ENCODE results near the gene CFAP46.

CFAP46 gene

GRCh38 chr10:132848291-132848701 lies 94.1 kb downstream of the CFAP46 start:
- H4K20me1 ChIP-seq (ENCODE audit: low read depth, low read length), result no peaks in the 10 kb centered on the region
- TF ChIP-seq, protein P1, sequence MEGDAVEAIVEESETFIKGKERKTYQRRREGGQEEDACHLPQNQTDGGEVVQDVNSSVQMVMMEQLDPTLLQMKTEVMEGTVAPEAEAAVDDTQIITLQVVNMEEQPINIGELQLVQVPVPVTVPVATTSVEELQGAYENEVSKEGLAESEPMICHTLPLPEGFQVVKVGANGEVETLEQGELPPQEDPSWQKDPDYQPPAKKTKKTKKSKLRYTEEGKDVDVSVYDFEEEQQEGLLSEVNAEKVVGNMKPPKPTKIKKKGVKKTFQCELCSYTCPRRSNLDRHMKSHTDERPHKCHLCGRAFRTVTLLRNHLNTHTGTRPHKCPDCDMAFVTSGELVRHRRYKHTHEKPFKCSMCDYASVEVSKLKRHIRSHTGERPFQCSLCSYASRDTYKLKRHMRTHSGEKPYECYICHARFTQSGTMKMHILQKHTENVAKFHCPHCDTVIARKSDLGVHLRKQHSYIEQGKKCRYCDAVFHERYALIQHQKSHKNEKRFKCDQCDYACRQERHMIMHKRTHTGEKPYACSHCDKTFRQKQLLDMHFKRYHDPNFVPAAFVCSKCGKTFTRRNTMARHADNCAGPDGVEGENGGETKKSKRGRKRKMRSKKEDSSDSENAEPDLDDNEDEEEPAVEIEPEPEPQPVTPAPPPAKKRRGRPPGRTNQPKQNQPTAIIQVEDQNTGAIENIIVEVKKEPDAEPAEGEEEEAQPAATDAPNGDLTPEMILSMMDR (IDR thresholded peaks at IDR 0.05; ENCODE audit: insufficient read depth, low read length, poor library complexity, severe bottlenecking), result no peak
- TF ChIP-seq EZH2phosphoT487 (conservative IDR thresholded peaks at IDR 0.05; ENCODE audit: low read length), result no peak
- no peak overlapping the region for H3K4me2 ChIP-seq (ENCODE audit: low read depth, low read length, poor library complexity, severe bottlenecking)
- H3K79me2 ChIP-seq (ENCODE audit: insufficient read depth, low read length), result no peaks in the 10 kb centered on the region
- no peaks in the 10 kb centered on the region for H3K9me3 ChIP-seq (ENCODE audit: insufficient read depth, low read length)
- H3K27me3 ChIP-seq (ENCODE audit: low read length), result no peaks in the 10 kb centered on the region
- H3K9ac ChIP-seq (ENCODE audit: low read length), result no peak overlapping the region
- no peak overlapping the region for H2AFZ ChIP-seq (ENCODE audit: low read depth, low read length, severe bottlenecking)
- H3K9me2 ChIP-seq (replicated peaks; ENCODE audit: insufficient read depth, low read length), result no peaks in the 10 kb centered on the region
- H3F3A ChIP-seq (ENCODE audit: insufficient read depth), result no peaks in the 10 kb centered on the region
- H3K36me3 ChIP-seq (ENCODE audit: low read length), result no peaks in the 10 kb centered on the region
- no peak overlapping the region for H3K27ac ChIP-seq (ENCODE audit: low read depth, low read length)
- H3K4me3 ChIP-seq (ENCODE audit: insufficient read depth, low read length, poor library complexity, severe bottlenecking), result no peak overlapping the region

DNA sequence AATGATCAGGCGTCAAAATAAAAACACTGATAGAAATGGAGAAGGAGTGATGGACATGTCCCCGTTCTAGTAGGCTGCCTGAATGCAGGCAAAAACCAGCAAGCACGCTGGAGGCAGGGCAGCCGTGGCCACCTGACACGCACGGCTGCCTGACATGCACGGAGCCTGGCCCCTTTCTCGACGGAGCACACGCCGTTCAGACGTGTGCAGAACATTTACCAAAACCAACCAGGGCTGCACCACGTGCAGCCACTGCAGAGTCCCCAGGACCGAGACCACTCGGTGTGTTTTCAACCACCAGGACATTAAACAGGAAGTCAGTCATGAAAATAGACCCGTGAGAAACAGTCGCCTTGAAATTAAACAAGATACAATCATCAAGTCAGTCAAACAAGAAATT lies 94.5 kb downstream of the CFAP46 start:
- no peaks in the 10 kb centered on the region for H3K9me2 ChIP-seq (replicated peaks; ENCODE audit: insufficient read depth, low read length)
- H3K27me3 ChIP-seq (ENCODE audit: low read length), result no peaks in the 10 kb centered on the region
- TF ChIP-seq, protein P1 (IDR thresholded peaks at IDR 0.05; ENCODE audit: insufficient read depth, low read length, poor library complexity, severe bottlenecking), result no peak
- TF ChIP-seq EZH2phosphoT487 (conservative IDR thresholded peaks at IDR 0.05; ENCODE audit: low read length), result no peak
- peaks cover 2% of the 10 kb centered on the region; the same call in 1 of the 2 replicates for H3K9me3 ChIP-seq (ENCODE audit: insufficient read depth, low read length)
- no peak overlapping the region for H2AFZ ChIP-seq (ENCODE audit: low read depth, low read length, severe bottlenecking)
- H3K9ac ChIP-seq (ENCODE audit: low read length), result no peak overlapping the region
- no peaks in the 10 kb centered on the region for H3K79me2 ChIP-seq (ENCODE audit: insufficient read depth, low read length)
- no peak overlapping the region for H3K4me3 ChIP-seq (ENCODE audit: insufficient read depth, low read length, poor library complexity, severe bottlenecking)
- no peaks in the 10 kb centered on the region for H3K36me3 ChIP-seq (ENCODE audit: low read length)
- no peak overlapping the region for H3K4me2 ChIP-seq (ENCODE audit: low read depth, low read length, poor library complexity, severe bottlenecking)
- no peak overlapping the region for H3K27ac ChIP-seq (ENCODE audit: low read depth, low read length)
- no peaks in the 10 kb centered on the region for H4K20me1 ChIP-seq (ENCODE audit: low read depth, low read length)
- no peaks in the 10 kb centered on the region for H3F3A ChIP-seq (ENCODE audit: insufficient read depth)

GRCh38 chr10:132847416-132847777 lies 95.0 kb downstream of the CFAP46 start:
- Histone ChIP-seq H3K9ac (ENCODE audit: low read length) (no peak overlapping the region), H4K20me1 (ENCODE audit: low read depth, low read length) (no peaks in the 10 kb centered on the region), H3K27ac (ENCODE audit: low read depth, low read length) (no peak overlapping the region), H3K4me2 (ENCODE audit: low read depth, low read length, poor library complexity, severe bottlenecking) (no peak overlapping the region), H2AFZ (ENCODE audit: low read depth, low read length, severe bottlenecking) (no peak overlapping the region), H3K4me3 (ENCODE audit: insufficient read depth, low read length, poor library complexity, severe bottlenecking) (no peak overlapping the region), H3K27me3 (ENCODE audit: low read length) (no peaks in the 10 kb centered on the region), H3K36me3 (ENCODE audit: low read length) (no peaks in the 10 kb centered on the region), H3K9me3 (ENCODE audit: insufficient read depth, low read length) (peaks cover 5% of the 10 kb centered on the region; the same call in 1 of the 2 replicates), H3F3A (ENCODE audit: insufficient read depth) (no peaks in the 10 kb centered on the region), H3K79me2 (ENCODE audit: insufficient read depth, low read length) (no peaks in the 10 kb centered on the region), H3K9me2 (replicated peaks; ENCODE audit: insufficient read depth, low read length) (no peaks in the 10 kb centered on the region)
- no peak for TF ChIP-seq EZH2phosphoT487 (conservative IDR thresholded peaks at IDR 0.05; ENCODE audit: low read length)
- TF ChIP-seq, protein P1 (IDR thresholded peaks at IDR 0.05; ENCODE audit: insufficient read depth, low read length, poor library complexity, severe bottlenecking), result no peak

Data from SU-DHL-6 (cell line).